H1 (cell line): ENCODE measurements around the gene MADD. TPM values are rescaled to one million over a fixed set of nuclear protein-coding genes. Genes with fewer than 3 reads are reported as not detected.

ENCODE experiments used
- CTCF ChIA-PET: fragments of 300-600 bp; sonication (Branson Sonifier 250); formaldehyde crosslinking; loops from one replicate; lab custom pipeline; 2021; ENCODE audit not compliant: partially characterized antibody; lab: Charles Lee
- POLR2A ChIA-PET: fragments of 300-600 bp; sonication (Branson Sonifier 250); formaldehyde crosslinking; loops from one replicate; lab custom pipeline; 2021; ENCODE audit warnings: inconsistent platforms; ENCODE audit not compliant: partially characterized antibody; lab: Charles Lee
- DNase-seq, 2 experiments: peaks; one replicate each; pipeline versions ENCODE4 v3.0.0 to v3.0.0-alpha.2; 2010 to 2022; ENCODE audit warnings: low spot score in 2 of 2, low read depth in 1 of 2, mixed read lengths in 1 of 2
- FAIRE-seq: peaks from 2 replicates; lab custom pipeline; 2011; peaks lifted over from hg19 to GRCh38; lab: Jason Lieb, UNC
- H2AFZ ChIP-seq: 2 replicates; pipeline ENCODE4 v1.8.1; 2012; ENCODE audit warnings: low read length, inconsistent platforms
- H2AK5ac ChIP-seq: 2 replicates; pipeline ENCODE4 v1.6.1; 2013; ENCODE audit warnings: low read depth, low read length
- H2BK120ac ChIP-seq: replicated peaks from 2 replicates; pipeline ENCODE3; 2013; ENCODE audit warnings: low read depth, low read length, inconsistent platforms
- H2BK12ac ChIP-seq: 2 replicates; pipeline ENCODE4 v1.6.1; 2013; ENCODE audit warnings: low read depth, low read length
- H2BK15ac ChIP-seq: 2 replicates; pipeline ENCODE4 v1.6.1; 2013; ENCODE audit warnings: low read length
- H2BK20ac ChIP-seq: 2 replicates; pipeline ENCODE4 v1.6.1; 2013; ENCODE audit warnings: low read length
- H2BK5ac ChIP-seq: 2 replicates; pipeline ENCODE4 v1.6.1; 2013; ENCODE audit warnings: low read depth, low read length
- H3K14ac ChIP-seq: 2 replicates; pipeline ENCODE4 v1.6.1; 2013; ENCODE audit warnings: inconsistent platforms; ENCODE audit not compliant: insufficient read length
- H3K18ac ChIP-seq: 2 replicates; pipeline ENCODE4 v1.6.1; 2013; ENCODE audit warnings: low read length; ENCODE audit errors: extremely low read depth
- H3K23ac ChIP-seq: 2 replicates; pipeline ENCODE4 v1.6.1; 2013; ENCODE audit warnings: inconsistent platforms; ENCODE audit not compliant: insufficient read length
- H3K23me2 ChIP-seq: 2 replicates; pipeline ENCODE4 v1.6.1; 2013; ENCODE audit warnings: low read depth, low read length
- H3K27ac ChIP-seq: 2 replicates; pipeline ENCODE4 v1.6.1; 2011; ENCODE audit warnings: low read depth, low read length, inconsistent platforms
- H3K27me3 ChIP-seq, 4 experiments: replicated peaks in 1 of 4; 1 replicate in 1 of 4; 2 replicates in 3 of 4; pipeline versions ENCODE4 v1.6.1 to v1.8.1; 2011 to 2013; ENCODE audit warnings: low read length in 3 of 4, mild to moderate bottlenecking in 3 of 4, inconsistent platforms in 2 of 4, mixed read lengths in 2 of 4, moderate library complexity in 1 of 4; ENCODE audit not compliant: control insufficient read depth in 3 of 4, insufficient read depth in 3 of 4; ENCODE audit errors: extremely low read depth in 1 of 4
- H3K36me3 ChIP-seq, 4 experiments: 2 replicates each; pipeline versions ENCODE4 v1.6.1 to v1.8.1; 2011 to 2013; ENCODE audit warnings: mild to moderate bottlenecking in 4 of 4, low read length in 3 of 4, moderate library complexity in 2 of 4, control low read depth in 1 of 4, inconsistent platforms in 1 of 4; ENCODE audit not compliant: insufficient read depth in 4 of 4, control insufficient read depth in 2 of 4
- H3K4ac ChIP-seq: replicated peaks from 2 replicates; pipeline ENCODE3; 2013; ENCODE audit warnings: low read length, low read depth, mixed read lengths, inconsistent platforms; ENCODE audit not compliant: insufficient read length
- H3K4me1 ChIP-seq, 4 experiments: replicated peaks in 1 of 4; 1 replicate in 1 of 4; 2 replicates in 3 of 4; pipeline versions ENCODE4 v1.6.1 to v1.8.1; 2011 to 2013; ENCODE audit warnings: low read length in 3 of 4, inconsistent platforms in 2 of 4, mixed read lengths in 1 of 4; ENCODE audit not compliant: insufficient read depth in 4 of 4, control insufficient read depth in 3 of 4
- H3K4me2 ChIP-seq, 2 experiments: 2 replicates each; pipeline versions ENCODE4 v1.6.1 to v1.8.1; 2011 to 2013; ENCODE audit warnings: low read depth in 2 of 2, low read length in 2 of 2, control low read depth in 1 of 2, inconsistent platforms in 1 of 2, mild to moderate bottlenecking in 1 of 2; ENCODE audit not compliant: insufficient read depth in 1 of 2
- H3K4me3 ChIP-seq, 4 experiments: fragments of 200-600, 300-600 bp in 1 of 4; sonication (generic), shearing (Covaris generic), sonication (Bioruptor Twin) in 1 of 4; 2 replicates each; pipeline versions ENCODE4 v1.5.1 to v1.8.1; 2011 to 2016; ENCODE audit warnings: low read length in 4 of 4, low read depth in 3 of 4, control low read depth in 2 of 4, inconsistent platforms in 2 of 4, mild to moderate bottlenecking in 2 of 4, mixed read lengths in 1 of 4, moderate library complexity in 1 of 4; ENCODE audit not compliant: insufficient read depth in 2 of 4; ENCODE audit errors: extremely low read depth in 1 of 4
- H3K56ac ChIP-seq: replicated peaks from 2 replicates; pipeline ENCODE3; 2013; ENCODE audit warnings: low read depth, mild to moderate bottlenecking, mixed read lengths, low read length, inconsistent platforms; ENCODE audit not compliant: insufficient read length
- H3K79me1 ChIP-seq: 2 replicates; pipeline ENCODE4 v1.6.1; 2013; ENCODE audit warnings: low read depth, low read length, control low read depth
- H3K79me2 ChIP-seq, 2 experiments: 2 replicates each; pipeline versions ENCODE4 v1.6.1 to v1.8.1; 2012 to 2013; ENCODE audit warnings: low read length in 2 of 2, mild to moderate bottlenecking in 2 of 2, inconsistent platforms in 1 of 2; ENCODE audit not compliant: insufficient read depth in 2 of 2, control insufficient read depth in 1 of 2
- H3K9ac ChIP-seq, 4 experiments: replicated peaks in 1 of 4; 1 replicate in 1 of 4; 2 replicates in 3 of 4; pipeline versions ENCODE4 v1.6.1 to v1.8.1; 2011 to 2013; ENCODE audit warnings: low read depth in 3 of 4, low read length in 3 of 4, control low read depth in 2 of 4, mild to moderate bottlenecking in 2 of 4, moderate library complexity in 2 of 4, inconsistent platforms in 1 of 4; ENCODE audit errors: extremely low read depth in 1 of 4
- H3K9me3 ChIP-seq, 2 experiments: 2 replicates each; pipeline versions ENCODE4 v1.6.1 to v1.8.1; 2012 to 2013; ENCODE audit warnings: mild to moderate bottlenecking in 2 of 2, moderate library complexity in 2 of 2, control low read depth in 1 of 2, inconsistent platforms in 1 of 2, low read depth in 1 of 2, low read length in 1 of 2, mixed read lengths in 1 of 2; ENCODE audit not compliant: insufficient read depth in 2 of 2
- H4K20me1 ChIP-seq, 2 experiments: replicated peaks in 1 of 2; 2 replicates each; pipeline versions ENCODE3 to v1.8.1; 2011 to 2013; ENCODE audit warnings: inconsistent platforms in 2 of 2, low read length in 2 of 2, mild to moderate bottlenecking in 1 of 2; ENCODE audit not compliant: insufficient read depth in 2 of 2, control insufficient read depth in 1 of 2
- H4K5ac ChIP-seq: 2 replicates; pipeline ENCODE4 v1.6.1; 2013; ENCODE audit warnings: low read length, low read depth, mixed read lengths, inconsistent platforms; ENCODE audit not compliant: insufficient read length
- H4K8ac ChIP-seq: 2 replicates; pipeline ENCODE4 v1.8.0; 2013; ENCODE audit warnings: mild to moderate bottlenecking, moderate library complexity, low read length, inconsistent platforms; ENCODE audit not compliant: insufficient read depth; ENCODE audit errors: extremely low read depth
- H4K91ac ChIP-seq: replicated peaks from 2 replicates; pipeline ENCODE3; 2013; ENCODE audit warnings: low read length, mixed read lengths, inconsistent platforms; ENCODE audit not compliant: insufficient read length
- CREB1 ChIP-seq: IDR thresholded peaks from 2 replicates; pipeline ENCODE4 v1.6.1; 2012; ENCODE audit warnings: inconsistent platforms
- MAFK ChIP-seq: IDR thresholded peaks from 2 replicates; pipeline ENCODE4 v1.6.1; 2012; ENCODE audit warnings: low read depth, mild to moderate bottlenecking, improper control_type of control experiment, low read length
- NRF1 ChIP-seq: IDR thresholded peaks from 2 replicates; pipeline ENCODE4 v1.6.1; 2011; ENCODE audit warnings: mild to moderate bottlenecking, low read depth, low read length, improper control_type of control experiment
- RBBP5 ChIP-seq: IDR thresholded peaks from 2 replicates; pipeline ENCODE4 v1.7.1; 2012; ENCODE audit warnings: low read depth, mild to moderate bottlenecking, inconsistent platforms, low read length, moderate library complexity, borderline replicate concordance
- SUZ12 ChIP-seq: fragments of 200-600 bp; sonication (generic); IDR thresholded peaks from 2 replicates; pipeline ENCODE4 v1.6.1; 2012; ENCODE audit warnings: mild to moderate bottlenecking, inconsistent platforms, low read length, moderate library complexity, mixed read lengths
- YY1 ChIP-seq: IDR thresholded peaks from 2 replicates; pipeline ENCODE4 v1.6.1; 2011; ENCODE audit warnings: low read depth, mild to moderate bottlenecking, low read length
- WGBS, 2 experiments: shearing (Covaris generic) in 1 of 2; methylation state at CpG; one replicate each; pipeline versions ENCODE4 v1.1.6 to v1.1.7; 2013 to 2015; ENCODE audit warnings: low lambda C conversion rate in 2 of 2, mixed read lengths in 2 of 2, inconsistent platforms in 1 of 2, low coverage in 1 of 2, missing lambda C conversion rate in 1 of 2; ENCODE audit not compliant: insufficient replicate concordance in 2 of 2, insufficient coverage in 1 of 2, insufficient read length in 1 of 2; ENCODE audit errors: extremely low coverage in 1 of 2, missing lambda C conversion rate in 1 of 2; 5-methylcytosine and 5-hydroxymethylcytosine counted together
- polyA plus RNA-seq, 7 experiments: library from polyadenylated mRNA; depleted of rRNA in 3 of 7; stranded (reverse) in 5 of 7; unstranded in 2 of 7; fragments of >200 nt in 5 of 7; fragments of 200-250 nt in 2 of 7; gene quantifications; 1 replicate in 5 of 7; 2 replicates in 1 of 7; 4 replicates in 1 of 7; pipeline versions ENCODE4 v1.2.1 to v1.2.3, GENCODE V29; 2011 to 2013; ENCODE audit warnings: missing spikeins in 2 of 7, mixed read lengths in 2 of 7
- total RNA-seq: library from RNA; stranded (reverse); fragmentation: NEBNext Ultra II Directional; extraction: Animal tissue kit (Norgen Biotek cat#: 25700); gene quantifications from 2 replicates; pipeline ENCODE4 v1.2.1, GENCODE V29; 2021
- TF ChIP-seq, protein P1 (sequence below): IDR thresholded peaks from 2 replicates; pipeline ENCODE4 v1.6.1; 2012; ENCODE audit warnings: inconsistent platforms

Gene MADD
- total and polyA plus RNA-seq, 2 of the 8 experiments (the other 6 are each of a cell fraction or from before 2014, with no cell fraction given): 32.5 to 45.4 TPM

DNA sequence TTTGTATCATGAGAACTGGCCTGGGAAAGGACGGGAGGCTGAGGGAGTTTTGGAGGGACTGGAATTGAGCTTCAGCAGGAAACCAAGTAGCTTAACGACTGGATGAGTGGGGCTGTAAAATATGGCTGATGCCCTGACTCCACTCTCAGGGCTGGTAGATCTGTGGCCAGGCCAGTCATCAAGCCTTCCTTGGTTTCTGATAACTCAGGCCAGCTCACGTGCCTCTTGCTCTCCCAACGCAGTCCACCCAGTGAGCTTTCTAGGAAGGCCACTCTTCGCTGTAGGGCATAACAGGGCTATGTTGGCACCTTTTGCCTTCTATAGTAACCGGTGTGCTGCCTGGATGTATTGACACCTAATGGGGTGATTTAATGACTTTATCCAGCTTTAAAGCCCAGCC, 5.8 kb upstream of the MADD start:
- no peak overlapping the region for H3K4ac ChIP-seq
- H3K4me1 ChIP-seq: peaks cover 11 to 19% (median 13%) of the 10 kb centered on the region in 4 experiments
- no peak overlapping the region for H2BK12ac ChIP-seq
- ChIA-PET POLR2A (interaction anchor here (0.7 to 7.1 kb wide), 7 partner anchors 7 to 103 kb away, joined by 3 to 26 read pairs (median 3); partner anchors contain the start of genes DDB2, MADD and MYBPC3), CTCF (interaction anchor here (0.7 to 2.0 kb wide), 12 partner anchors 9 to 162 kb away, joined by 3 to 9 read pairs (median 5); partner anchors contain the start of gene PSMC3)
- H2BK20ac ChIP-seq: no peak overlapping the region
- H2BK5ac ChIP-seq: no peak overlapping the region
- FAIRE-seq: no peak
- no peaks in the 10 kb centered on the region for H3K9me3 ChIP-seq
- H3K56ac ChIP-seq: no peak overlapping the region
- no peaks in the 10 kb centered on the region for H3K27me3 ChIP-seq
- no peaks in the 10 kb centered on the region for H3K79me2 ChIP-seq
- no peak overlapping the region for H3K23ac ChIP-seq
- H4K5ac ChIP-seq: no peak overlapping the region
- no peaks in the 10 kb centered on the region for H3K79me1 ChIP-seq
- no peak overlapping the region for H4K8ac ChIP-seq
- H3K4me2 ChIP-seq: no peak overlapping the region
- WGBS, 2 experiments: 94% methylated on average over 6 of the region's 6 CpGs; no CpG with 5 or more reads in 1 of the 2 experiments
- no peaks in the 10 kb centered on the region; a peak in 1 of 8 replicates for H3K36me3 ChIP-seq
- no peak overlapping the region for H2AK5ac ChIP-seq
- no peak overlapping the region for H3K14ac ChIP-seq
- DNase-seq: no peak
- no peak overlapping the region for H3K27ac ChIP-seq
- H4K91ac ChIP-seq: no peak overlapping the region
- H3K9ac ChIP-seq: no peak overlapping the region
- H3K23me2 ChIP-seq: peaks cover 3% of the 10 kb centered on the region; the same call in 1 of the 2 replicates
- H4K20me1 ChIP-seq: no peaks in the 10 kb centered on the region
- no peak overlapping the region for H3K4me3 ChIP-seq
- no peak overlapping the region for H2AFZ ChIP-seq
- H2BK15ac ChIP-seq: no peak overlapping the region
- no peak overlapping the region for H3K18ac ChIP-seq
- H2BK120ac ChIP-seq: no peak overlapping the region
- TF ChIP-seq CREB1 (no peak), NRF1 (no peak), MAFK (no peak), RBBP5 (no peak), YY1 (no peak), SUZ12 (no peak)
- TF ChIP-seq, protein P1, sequence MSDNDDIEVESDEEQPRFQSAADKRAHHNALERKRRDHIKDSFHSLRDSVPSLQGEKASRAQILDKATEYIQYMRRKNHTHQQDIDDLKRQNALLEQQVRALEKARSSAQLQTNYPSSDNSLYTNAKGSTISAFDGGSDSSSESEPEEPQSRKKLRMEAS: no peak
